ENCODE results near the gene FBXO7.
A peak's percentile ranks its signal among the peaks of the same experiment; 100 is the strongest.

The FBXO7 gene

DNA sequence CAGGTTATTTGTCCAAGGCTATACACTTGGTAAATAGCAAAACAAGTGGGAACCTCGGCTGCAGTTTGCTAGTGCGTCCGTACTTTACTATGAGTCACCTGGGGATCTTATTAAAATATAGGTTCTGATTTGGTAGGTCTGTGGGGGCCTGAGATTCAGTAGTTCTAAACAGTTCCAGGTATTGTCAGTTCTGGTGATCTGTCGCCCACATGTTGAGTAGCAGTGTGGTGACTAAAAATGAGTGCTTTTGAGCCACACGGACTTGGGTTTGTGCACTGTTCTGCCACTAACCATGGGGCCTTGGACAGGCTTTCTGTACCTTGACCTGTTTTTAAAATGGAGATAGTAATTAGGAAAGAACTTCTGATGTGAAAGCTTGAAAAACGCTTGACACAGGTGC is 15.7 kb downstream of the FBXO7 start:
- DNase-seq: no peak

DNA sequence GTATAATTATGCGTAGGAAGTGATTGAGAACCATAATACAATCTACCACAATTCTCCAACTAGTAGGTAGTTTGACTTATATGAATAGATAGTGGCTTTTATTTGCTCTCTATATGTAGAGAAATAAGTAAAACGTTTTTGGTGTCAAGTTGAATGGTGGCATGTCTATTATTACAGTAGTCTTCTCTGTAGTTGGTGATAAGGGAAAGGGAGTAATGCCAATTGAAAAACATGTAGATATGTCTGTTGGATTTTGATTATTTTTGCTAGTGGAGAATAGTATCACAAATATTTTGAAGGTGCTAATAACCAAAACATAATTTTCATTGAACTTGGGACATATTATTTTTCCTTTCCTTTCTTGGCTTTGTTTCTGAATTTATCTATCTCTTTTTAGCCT is 17.5 kb downstream of the FBXO7 start:
- no peak for DNase-seq

DNA sequence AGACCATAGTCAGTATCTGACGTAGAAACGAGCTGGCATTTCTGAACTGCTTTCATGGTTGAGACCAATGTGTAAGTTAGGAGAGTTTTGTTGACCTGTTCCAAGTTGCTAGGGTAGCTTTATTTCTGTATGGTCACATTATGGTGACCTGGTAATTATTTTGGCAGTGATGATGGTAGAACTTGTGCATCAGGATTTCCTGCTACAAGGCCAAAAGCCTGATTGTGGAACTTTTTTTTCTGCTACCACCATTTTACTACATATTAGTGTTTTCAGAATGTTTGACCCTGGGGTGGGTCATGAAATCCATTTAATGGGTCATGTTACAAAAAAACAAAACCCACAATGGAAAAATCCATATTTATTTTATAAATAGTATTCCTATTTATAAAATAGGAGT is 18.9 kb downstream of the FBXO7 start:
- DNase-seq: no peak

DNA sequence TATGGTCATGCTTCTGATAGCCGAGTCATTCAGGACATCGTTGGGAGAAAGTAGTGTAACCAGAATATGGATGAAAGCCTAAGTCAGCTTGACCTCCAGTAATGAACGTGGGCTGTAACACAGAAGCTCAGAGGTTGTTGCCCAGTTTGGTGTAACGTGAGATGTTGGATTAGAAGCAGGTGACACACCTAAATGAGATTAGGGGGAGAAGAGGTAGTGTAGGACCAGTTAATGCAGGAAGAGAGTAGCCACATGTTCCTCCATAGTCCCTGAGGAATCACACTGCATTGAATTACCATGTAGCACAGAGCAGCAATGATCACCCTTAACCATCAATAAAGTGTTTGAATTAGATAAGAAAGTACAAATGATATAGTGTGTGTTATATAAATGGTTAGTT is 20.4 kb downstream of the FBXO7 start:
- DNase-seq: no peak

DNA sequence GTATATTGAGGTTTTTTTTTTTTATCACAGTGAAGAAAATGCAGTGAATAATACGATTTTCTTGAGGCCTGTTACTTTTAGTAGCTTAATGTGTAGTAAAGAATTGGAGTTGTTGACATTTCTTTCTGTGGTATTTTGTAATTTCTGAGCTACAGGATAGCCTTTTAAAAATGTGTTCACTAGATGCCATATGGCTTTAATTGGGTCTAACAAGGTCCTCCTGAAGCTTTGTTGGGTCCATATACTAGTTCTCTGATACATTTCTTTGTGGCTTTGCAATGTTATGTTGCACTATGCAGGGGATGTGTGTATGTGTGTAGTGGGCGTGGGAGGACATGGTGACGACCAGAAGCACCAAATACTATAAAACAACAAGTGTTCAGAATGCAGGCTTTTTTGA is 25.1 kb downstream of the FBXO7 start:
- DNase-seq: no peak

DNA sequence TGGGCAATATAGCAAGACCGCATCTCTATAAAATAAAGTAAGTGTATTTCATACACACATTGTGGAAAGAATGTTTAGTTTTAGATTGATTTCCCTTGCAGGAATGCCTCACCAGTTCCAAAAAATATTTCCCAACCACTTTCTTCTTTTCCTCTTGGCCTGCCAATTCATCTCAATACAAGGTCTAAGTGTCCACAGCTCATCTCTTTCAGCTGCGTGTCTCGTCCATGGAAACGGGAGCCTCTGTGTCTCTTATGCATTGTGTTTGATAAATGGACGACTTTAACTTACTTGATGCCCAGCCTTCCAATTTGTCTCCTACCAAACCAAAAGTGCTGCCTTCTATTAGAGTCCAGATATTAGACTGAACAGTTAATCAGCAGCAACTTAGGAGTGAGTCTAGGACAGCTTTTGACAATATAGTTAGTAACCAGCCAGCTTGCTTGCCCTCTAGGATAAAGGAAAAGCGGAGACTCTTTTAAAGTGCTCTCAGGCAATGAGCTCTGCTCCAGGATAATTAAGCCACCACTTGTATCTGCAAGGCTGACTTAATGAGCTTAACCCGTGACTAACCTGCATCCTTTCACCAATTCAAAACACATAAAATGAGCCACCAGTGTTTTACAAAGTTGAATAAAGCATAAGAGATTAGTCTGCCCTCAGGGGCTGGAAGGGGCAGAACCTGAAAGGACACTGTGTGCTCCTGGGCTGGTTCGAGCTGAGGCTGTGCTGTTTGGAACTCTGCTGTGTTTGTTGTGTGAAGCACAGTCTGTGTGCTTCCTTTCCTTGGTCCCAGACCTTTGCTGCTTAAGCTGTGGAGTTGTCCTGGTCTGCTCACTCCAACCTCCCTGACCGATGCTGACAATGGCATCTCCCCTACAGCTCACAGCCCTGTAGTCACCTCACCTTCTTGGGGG is 27.5 kb downstream of the FBXO7 start:
- DNase-seq: no peak

DNA sequence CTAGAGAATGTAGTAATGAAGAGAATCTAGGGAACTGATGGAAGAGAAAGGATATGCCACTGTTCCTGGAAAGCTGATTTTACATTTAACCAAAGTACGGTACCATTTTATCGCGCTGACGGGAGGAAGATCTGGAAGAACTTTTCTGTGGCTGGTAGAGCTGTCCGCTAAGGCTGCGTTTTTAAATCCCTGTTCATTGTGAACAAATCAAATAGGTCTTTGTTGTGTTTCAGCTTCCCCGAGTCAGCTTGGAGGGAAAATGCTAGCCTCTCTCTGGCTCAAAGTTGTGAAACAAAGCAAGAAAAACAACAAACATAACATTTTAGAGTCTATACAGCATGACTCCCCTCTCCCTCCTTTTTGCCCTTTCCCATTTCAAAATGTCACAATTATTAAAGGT is 34.4 kb downstream of the FBXO7 start:
- DNase-seq: no peak

DNA sequence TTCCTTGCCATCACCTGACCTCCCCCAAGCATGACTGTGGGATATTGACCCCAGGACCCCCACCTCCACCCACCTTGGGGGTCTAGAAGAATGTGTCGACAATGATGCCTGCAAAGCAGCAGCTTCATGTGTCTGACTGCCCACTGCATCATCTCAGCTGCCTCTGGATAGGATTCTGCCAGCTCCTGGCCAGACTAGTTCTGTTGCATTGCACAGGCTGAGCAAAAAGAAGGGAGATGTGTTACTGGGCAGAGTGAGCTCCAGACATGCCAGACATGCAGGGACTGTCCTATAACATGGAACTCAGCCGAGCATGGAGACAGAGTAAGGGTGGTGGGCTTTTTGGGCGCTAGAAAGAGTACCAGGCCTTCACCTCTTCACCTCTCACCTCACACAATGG is 36.7 kb downstream of the FBXO7 start:
- no peak for DNase-seq

DNA sequence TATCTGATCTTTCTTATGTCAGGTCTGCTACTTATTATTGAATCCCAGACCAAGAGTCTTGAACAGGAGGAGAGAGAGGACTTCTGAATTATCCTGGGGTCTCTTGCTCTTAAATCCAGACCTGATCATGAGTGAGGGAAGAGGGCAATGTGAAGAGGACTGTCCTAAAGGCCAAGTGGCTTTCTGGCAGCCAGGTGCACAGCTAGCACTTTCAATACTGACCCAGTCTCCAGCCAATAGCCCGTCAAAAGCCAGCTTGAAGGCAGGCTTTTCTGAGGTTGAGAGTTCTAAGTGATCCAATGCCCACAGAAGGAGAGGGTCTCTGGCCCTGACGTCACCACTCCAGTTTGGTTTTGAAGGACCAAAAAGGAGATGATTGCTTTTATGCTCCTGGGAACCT is 37.2 kb downstream of the FBXO7 start:
- DNase-seq: no peak

DNA sequence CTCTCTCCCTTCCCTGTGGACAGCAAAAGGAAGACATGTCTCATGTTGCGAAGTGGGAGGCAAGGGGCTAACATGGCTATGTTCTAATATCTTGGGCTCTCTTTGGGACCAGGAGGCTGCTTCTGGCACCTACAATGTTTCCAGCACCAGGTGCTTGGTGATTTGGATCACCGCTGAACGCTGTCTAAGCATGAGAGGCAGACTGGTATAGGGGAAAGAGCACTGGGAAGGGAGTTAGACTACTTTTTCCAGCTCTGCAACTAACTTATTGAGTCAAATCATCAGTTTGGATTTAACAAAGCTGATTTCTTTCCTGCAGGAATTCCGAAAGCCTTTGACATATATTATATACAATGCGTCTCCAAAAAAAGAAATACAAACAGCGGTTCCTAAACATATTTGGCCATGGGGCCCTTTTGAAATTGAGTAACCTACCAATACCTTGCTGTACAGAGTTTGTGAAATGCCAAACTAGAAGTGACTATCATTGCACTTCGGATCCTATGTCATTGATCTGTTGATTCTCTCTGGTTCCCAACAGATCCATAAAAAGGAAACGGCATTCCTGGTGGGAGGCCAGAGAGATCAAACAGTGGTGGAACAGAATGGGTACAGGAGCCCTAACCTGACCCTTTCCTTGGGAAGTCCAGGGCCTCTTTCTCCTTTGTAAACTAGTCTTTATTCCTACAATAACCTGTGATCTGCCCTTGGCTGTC is 37.8 kb downstream of the FBXO7 start:
- DNase-seq: no peak

DNA sequence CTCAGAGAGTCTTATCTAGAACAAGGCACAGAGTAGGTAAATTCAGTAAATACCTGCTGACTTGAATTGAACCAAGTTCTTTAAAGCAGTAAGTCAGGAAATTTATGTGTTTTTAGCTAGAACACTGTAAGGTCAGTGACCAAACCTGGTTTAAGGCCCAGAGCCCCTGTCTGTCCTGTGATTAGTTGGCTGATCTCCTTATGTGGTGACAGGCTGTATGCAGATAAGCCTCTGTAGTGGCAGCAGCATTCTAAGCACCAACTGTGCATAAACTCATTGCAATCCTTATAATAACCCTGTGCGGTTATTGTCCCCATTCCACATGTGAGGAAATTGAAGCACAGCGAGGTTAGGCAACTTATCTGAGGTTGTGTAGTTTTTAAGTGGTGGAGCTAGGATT is 40.5 kb downstream of the FBXO7 start:
- DNase-seq: no peak

DNA sequence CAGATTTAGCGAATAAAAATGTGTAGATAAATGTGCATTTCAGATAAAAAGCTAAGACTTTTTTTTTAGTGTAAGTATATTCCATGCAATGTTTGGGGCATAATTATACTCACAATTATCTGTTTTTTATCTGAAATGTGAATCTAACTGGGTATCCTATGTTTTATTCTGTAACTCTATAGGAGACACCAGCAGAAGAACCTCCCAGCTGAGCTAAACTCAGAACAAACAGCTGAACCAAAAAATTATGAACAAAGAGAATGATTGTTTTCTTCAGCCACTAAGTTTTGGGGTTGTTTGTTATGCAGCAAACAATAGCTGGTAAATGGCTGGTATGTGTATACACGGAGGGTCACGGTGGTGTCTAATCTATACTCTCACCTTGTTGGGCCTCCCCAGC is 42.9 kb downstream of the FBXO7 start:
- DNase-seq: no peak

DNA sequence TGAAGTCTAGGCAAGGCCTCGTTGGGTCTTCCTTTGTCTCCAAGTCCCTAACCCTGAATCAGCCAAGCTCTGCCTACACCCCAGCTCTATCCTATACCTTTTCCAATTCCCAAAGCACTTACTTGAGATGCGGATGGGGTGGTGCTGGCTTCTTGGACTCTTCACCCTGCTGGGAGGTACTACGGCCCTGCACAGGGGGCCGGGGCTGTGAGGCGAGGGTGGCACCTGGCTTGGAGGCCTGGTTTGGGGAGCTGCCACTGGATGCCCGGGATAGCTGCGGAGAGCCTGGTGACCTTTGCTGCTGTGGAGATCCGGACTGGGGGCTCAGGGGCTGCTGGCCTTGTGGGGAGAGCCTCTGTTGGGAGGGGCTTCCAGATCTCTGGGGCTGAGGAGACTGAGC is 43.3 kb downstream of the FBXO7 start:
- DNase-seq: no peak

DNA sequence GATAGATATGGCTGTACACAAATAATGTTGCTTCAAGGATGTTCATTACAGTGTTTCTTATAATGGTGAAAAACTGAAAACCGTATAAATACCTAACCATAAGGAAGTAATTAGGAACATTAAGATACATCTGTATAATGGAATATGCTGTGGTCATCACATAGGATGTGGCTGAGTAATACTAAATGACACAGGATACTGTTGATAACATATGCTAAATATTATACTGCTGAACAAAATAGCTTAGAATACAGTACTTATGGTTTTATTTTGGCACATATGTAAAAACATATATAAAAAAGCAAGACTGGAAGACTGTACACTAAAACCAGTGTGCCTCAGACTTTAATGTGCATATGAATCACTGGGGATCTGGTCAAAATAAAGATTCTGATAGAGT is 43.8 kb downstream of the FBXO7 start:
- no peak for DNase-seq

DNA sequence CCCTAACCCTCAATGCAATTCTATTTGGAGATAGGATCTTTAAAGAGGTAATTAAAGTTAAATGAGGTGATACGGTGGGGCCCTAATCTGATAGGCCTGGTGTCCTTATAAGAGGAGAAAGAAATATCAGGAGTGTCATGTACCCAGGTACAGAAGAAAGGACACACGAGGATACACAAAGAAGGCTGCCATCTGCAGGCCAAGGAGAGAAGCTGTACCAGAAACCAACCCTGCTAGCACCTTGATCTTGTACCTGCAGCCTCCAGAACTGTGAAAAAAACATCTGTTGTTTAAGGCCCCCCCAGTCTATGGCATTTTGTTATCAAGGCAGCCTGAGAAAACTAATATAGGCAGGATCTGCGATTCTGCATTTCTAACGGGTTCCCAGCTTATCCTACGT is 44.2 kb downstream of the FBXO7 start:
- no peak for DNase-seq

DNA sequence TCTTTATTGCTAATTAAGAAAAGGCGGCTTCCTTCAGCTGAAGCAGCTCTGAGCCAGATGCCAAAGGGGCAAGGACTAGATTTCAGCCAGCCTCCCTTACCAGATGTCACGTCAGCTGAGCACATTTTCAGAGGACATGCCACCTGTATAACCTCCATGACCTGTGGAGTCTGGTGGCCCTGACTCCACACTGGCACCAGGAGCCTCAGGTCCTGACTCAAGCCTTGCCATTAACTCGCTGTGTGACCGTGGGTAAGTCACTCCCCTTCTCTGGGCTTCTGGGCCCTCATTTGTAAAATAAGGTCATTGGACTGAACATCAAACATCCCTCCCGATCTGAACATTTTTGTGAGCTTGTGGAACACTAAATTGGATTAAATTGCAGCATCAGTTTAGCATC is 46.0 kb downstream of the FBXO7 start:
- no peak for DNase-seq

DNA sequence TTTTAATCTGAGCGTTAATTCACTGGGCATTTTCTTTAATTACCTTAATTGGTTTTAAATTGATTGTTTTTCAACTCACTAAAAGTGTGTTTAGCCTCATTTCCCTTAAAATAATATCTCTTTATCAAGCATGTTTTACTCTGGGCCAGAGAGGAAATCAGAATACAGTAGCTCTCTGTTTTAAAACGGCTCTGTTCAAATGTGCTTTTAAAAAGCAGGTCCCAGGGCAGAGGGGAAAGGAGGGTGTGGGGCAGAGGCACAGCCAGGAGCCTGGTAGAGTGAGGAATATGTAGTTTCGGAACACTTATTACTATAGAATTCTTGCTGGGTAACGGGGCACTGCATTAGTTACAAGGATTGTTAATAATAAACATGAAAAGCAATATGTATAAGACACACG is 47.6 kb downstream of the FBXO7 start:
- DNase-seq: no peak

DNA sequence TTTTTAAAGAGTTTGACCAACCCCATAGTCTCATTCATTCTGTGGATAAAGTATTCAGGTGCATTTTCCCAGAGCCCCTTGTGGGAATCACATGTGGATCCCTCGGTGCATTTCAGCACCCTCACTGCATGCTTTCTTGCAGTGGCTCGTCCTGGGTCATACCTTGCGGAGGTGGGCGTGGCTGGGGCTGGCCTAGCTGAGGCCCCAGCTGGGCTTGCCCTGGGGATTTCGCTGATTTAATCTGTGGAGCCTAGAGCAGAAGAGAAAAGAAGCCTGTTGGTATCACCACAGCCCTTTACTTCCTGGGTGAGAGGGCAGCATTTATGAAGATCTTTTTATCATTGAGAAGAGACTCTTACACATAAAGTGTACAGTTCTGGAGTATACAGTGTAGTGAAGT is 53.1 kb downstream of the FBXO7 start:
- DNase-seq: no peak

DNA sequence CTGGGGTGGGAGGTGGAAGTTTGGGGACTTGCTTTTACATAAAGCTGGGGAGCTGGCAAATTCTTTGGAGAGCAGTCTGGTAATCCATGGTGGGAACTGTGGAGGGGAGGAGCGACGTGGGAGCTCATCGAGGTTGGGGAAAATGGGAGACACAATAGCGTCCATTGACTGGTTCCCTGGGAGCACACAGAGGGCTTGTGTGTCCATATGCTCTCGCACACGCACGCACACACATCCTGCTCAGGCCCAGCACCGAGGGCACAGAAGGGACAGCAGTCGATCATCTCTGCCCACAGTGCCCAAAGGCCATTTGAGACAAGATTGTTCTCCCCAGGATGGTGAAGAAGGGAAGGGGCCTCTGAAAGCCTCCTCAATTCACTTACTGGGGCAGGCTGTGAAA is 53.7 kb downstream of the FBXO7 start:
- no peak for DNase-seq

DNA sequence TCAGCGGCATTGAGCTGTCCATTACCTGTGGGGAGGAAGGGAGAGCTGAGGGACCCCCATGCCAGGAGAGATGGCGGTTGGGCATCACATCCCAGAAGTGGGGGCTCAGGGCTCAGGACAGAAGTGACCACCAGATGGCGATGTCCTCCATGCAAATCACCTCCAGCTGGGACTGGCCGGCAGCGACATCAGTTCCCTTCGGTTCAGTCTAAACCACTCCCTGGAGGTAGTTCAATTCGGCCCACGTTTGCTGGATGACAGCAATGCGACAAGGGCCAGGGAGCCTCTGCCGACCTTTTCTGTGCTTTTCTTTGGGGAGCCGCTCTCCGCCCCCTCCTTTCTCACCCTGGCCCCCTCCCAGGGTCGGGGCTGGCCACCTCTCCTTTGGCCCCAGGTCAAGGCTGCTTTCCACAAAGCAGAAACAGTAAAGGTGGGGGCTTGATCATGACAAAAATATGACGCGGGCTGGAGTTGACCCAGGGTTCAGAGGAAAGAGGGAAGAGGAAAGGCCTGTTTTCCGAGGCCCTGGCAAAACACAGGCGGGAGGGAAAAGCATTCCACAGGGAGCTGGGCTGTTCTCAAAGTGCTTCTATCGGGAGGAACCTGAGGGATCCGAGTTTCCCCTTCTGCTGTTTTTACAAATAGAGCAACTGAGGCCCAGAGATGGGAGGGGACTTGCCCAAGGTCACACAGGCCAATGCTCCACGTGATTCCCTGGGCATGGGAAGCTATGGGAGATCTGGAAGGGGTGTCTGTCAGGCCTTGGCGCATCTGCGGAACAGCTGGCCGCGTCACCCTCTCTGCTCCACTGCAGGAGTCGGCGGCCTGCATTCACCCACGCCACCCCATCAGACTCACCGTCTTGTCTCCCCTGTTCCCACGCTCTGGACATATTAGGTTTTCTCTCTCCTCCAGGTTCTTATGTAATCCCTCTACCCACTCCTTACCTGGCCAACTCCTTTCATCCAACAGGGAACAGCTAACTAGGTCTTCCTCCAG is 54.7 kb downstream of the FBXO7 start:
- peak; percentile 91 for DNase-seq

DNA sequence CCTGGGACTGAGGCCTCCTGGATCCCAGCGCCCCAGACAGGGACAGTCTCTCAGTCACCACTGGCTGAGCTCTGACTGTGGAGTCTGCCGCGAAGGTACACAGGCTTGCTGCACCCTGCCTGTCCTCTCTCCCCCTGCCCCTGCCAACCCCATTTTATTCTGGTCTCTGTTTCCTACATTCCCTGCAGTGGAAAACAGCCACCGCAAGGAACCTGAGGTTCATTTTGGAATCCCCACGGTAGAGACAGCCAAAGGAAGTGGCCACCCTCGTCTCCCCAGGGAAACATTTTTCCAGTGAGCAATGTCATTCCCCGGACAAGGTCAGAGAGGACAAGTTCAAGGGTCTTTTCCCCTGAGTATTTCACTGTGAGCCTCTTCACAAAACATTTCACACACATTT is 56.6 kb downstream of the FBXO7 start:
- DNase-seq: no peak

DNA sequence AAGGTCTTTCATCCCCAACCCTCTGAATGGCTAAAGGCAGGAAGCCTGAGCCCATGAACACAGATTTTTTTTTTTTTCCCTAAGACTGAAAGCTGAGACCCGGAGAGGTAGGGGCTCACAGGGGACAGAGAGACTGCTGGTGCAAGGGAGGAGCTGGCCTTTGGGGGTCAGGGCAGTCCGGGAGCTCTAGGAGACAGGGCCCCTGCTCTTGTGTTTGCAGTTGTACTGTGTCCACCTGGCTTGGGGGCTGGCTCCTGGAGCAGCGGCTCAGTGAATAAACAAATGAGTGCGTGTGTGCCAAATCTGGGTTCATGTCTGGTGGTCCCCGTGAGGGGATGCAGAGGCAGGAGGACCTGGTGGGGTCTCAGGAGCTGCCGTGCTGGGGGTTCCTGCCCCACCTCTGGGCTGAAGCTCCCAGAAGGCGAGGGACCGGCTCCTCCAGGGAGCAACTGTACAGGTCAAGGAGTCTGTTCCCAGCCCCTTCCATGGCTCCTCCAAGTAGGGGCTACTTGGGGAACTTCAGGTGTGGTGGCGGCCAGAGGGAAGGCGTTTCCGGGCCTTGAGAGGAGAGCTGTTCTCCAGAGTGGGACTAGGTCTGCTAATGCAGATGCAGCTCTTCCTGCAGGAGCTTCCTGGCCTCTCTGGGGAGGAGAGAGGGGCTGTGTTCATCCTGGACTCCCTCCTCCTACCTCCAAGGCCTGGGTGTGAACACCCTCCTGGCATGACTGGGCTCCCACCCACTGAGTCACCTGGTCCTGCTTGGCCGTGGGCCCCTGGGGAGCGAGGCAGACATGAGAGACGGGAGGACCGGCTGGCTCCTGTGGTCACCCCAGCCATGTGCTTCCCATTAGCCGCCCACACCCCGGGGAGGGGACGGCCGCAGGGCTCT is 57.6 kb downstream of the FBXO7 start:
- peak; percentile 89 for DNase-seq
